Measurements from ENCODE around the gene TDP1. TPM values are rescaled to one million over a fixed set of nuclear protein-coding genes. Genes with fewer than 3 reads are reported as not detected.

The TDP1 gene
- total RNA-seq, 2 experiments from 2014 or later, result 51.9 to 59.8 TPM

DNA sequence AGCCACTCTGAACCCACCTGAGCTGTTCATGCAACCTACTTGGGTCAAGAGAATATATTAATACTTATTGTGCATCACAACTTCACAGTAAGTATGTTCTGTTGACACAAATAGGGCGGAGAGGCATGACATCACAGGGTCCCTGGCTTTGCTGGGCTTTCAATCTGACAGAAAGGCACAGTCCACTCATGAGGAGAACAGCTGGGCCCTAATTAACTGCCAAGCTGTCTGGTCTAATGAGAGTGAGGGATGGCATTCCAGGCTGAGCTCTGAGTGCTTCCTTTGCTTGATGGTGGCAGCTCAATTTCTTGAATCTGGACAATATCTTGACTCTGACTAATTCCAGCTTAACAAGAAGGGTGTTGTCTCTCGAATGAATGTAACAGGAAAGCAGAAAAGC, 3.2 kb upstream of the TDP1 start:
- peaks cover 27% of the 10 kb centered on the region for H3K4me1 ChIP-seq (ENCODE audit: insufficient read depth, low read length)
- POLR2A ChIA-PET, result no interaction called here
- H3K27ac Mint-ChIP-seq, result no peak overlapping the region

DNA sequence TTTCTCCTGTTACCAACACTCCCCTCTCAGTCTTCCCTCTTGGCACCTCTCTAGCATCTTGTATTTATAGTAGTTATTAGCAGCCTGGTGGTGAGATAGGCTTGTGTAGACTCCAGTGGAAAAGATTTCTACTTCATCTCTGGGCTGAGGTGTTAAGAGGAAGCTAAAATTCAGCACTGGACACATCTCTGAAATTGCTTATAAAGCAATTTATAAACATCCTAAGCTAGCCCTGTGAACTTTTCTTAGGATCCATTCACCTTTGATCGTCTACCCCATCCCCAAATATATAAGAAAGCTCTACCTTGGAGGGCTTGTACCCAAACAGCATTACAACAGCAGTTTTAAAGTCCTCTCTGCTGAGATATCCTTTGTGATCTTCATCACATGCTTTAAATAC, 2.1 kb upstream of the TDP1 start:
- H3K36me3 ChIP-seq (ENCODE audit: insufficient read depth, low read length), result peaks cover 11% of the 10 kb centered on the region
- no peaks in the 10 kb centered on the region for H3K9me3 ChIP-seq (ENCODE audit: control insufficient read depth in 1 of 2, insufficient read depth in 1 of 2, low read length in 2 of 2)
- intact Hi-C loops (cut with DNase I, micrococcal nuclease), result loop anchor here (1.0 to 10.0 kb wide), 9 partner anchors 329 to 1389 kb away; partner anchors contain the start of genes CALM1 (in 1 of the 2), EML5 (in 1 of the 2), TTC8 (in 1 of the 2) and ZC3H14 (in 1 of the 2)
- peaks cover 38% of the 10 kb centered on the region for H3K4me1 ChIP-seq (ENCODE audit: insufficient read depth, low read length)
- no peak overlapping the region for H3K27ac ChIP-seq (ENCODE audit: low read depth in 1 of 2, low read length in 2 of 2)
- peaks cover 35% of the 10 kb centered on the region for H3K36me3 Mint-ChIP-seq (ENCODE audit: low read depth)
- H3K9me3 Mint-ChIP-seq, result no peaks in the 10 kb centered on the region
- TF ChIP-seq, protein P1, sequence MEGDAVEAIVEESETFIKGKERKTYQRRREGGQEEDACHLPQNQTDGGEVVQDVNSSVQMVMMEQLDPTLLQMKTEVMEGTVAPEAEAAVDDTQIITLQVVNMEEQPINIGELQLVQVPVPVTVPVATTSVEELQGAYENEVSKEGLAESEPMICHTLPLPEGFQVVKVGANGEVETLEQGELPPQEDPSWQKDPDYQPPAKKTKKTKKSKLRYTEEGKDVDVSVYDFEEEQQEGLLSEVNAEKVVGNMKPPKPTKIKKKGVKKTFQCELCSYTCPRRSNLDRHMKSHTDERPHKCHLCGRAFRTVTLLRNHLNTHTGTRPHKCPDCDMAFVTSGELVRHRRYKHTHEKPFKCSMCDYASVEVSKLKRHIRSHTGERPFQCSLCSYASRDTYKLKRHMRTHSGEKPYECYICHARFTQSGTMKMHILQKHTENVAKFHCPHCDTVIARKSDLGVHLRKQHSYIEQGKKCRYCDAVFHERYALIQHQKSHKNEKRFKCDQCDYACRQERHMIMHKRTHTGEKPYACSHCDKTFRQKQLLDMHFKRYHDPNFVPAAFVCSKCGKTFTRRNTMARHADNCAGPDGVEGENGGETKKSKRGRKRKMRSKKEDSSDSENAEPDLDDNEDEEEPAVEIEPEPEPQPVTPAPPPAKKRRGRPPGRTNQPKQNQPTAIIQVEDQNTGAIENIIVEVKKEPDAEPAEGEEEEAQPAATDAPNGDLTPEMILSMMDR (IDR thresholded peaks at IDR 0.05), result no peak
- ATAC-seq (ENCODE audit: poor library complexity) (no peak), DNase-seq (no peak)
- ChIA-PET CTCF (interaction anchor here (3.5 kb wide), 1 partner anchor 19 kb away, joined by 14 read pairs; no protein-coding TSS in a partner anchor), POLR2A (interaction anchor here (0.9 kb wide), 1 partner anchor 14 kb away, joined by 4 read pairs; no protein-coding TSS in a partner anchor)
- no peaks in the 10 kb centered on the region for H3K27me3 ChIP-seq (ENCODE audit: control insufficient read depth in 1 of 2, insufficient read depth in 2 of 2, low read length in 2 of 2)
- peak overlapping the region; percentile 88 for H3K4me3 Mint-ChIP-seq
- no peaks in the 10 kb centered on the region for H3K27me3 Mint-ChIP-seq
- peaks cover 33% of the 10 kb centered on the region for H3K4me1 Mint-ChIP-seq (ENCODE audit: low read depth)
- H3K27ac Mint-ChIP-seq, result peak overlapping the region; percentile 99
- H3K4me3 ChIP-seq (ENCODE audit: low read length), result no peak overlapping the region

More for the DNA sequence above, 3.2 kb upstream of the TDP1 start:
- ATAC-seq (ENCODE audit: poor library complexity), result no peak
- intact Hi-C loops (cut with DNase I, micrococcal nuclease), result loop anchor here (5.0 to 10.0 kb wide), 7 partner anchors 328 to 1388 kb away; partner anchors contain the start of genes CALM1 (in 1 of the 2), TTC8 (in 1 of the 2) and ZC3H14 (in 1 of the 2)
- DNase-seq, result no peak
- Mint-ChIP-seq H3K9me3 (no peaks in the 10 kb centered on the region), H3K27me3 (no peaks in the 10 kb centered on the region), H3K4me3 (no peak overlapping the region), H3K4me1 (ENCODE audit: low read depth) (peaks cover 24% of the 10 kb centered on the region), H3K36me3 (ENCODE audit: low read depth) (peaks cover 25% of the 10 kb centered on the region)
- Histone ChIP-seq H3K9me3 (ENCODE audit: control insufficient read depth in 1 of 2, insufficient read depth in 1 of 2, low read length in 2 of 2) (no peaks in the 10 kb centered on the region), H3K27ac (ENCODE audit: low read depth in 1 of 2, low read length in 2 of 2) (no peak overlapping the region), H3K4me3 (ENCODE audit: low read length) (no peak overlapping the region), H3K36me3 (ENCODE audit: insufficient read depth, low read length) (peaks cover 5% of the 10 kb centered on the region), H3K27me3 (ENCODE audit: control insufficient read depth in 1 of 2, insufficient read depth in 2 of 2, low read length in 2 of 2) (no peaks in the 10 kb centered on the region)
- CTCF ChIA-PET, result interaction anchor here (0.6 kb wide), 1 partner anchor 417 kb away, joined by 3 read pairs; no protein-coding TSS in a partner anchor
- TF ChIP-seq, protein P1 (IDR thresholded peaks at IDR 0.05), result no peak

DNA sequence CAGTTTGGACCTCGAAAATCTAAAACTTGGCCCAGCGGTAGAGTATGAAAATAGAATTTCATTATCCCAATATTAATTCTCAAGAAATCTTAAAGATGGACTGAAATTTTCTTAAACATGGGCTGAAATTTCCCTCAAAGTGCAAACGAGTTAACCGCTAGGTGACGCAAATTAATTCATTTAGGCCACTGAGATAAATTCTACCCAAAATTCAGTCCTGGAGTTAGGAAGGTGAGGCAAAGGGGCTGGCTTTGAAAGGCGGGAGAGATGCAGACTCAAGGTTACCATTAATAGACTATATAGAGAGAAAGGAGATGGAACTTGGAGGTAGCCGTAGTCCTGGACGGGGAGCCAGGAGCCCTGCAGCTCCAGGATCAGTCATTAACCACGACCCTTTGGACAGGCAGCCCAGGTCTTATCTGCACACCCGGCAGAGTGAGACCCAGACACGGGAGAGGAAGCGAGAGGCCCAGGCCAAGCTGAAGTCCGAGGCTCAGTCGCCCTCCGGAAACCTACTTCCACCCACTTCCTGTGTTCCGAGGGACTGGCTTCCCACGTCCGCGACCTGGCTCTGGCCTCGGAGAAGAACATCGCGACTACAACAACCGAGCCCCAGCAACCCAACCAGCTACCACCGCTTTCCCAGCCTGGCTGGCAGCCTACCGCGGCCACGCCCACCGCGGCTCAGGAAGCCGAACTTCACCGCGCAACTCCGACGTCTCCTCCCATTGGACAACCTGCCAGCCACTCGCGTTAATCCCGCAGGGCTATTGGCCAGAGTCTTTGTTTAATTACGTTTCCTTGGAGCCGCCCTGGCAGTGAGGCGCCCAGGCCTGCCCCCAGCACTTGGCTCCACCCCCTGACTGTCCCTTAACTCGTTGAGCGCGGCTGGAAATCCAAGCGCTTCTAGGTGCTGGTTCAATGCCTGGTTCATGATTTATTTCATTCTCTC, 1.4 kb upstream of the TDP1 start, which contains the start of gene EFCAB11:
Gene EFCAB11 (minus strand): TSS at position 661 of the 952 bp plus-strand sequence. CDS start 70 bp downstream, at position 591.
- H3K27ac Mint-ChIP-seq, result peak within 1 kb of the TSS; percentile 99
- Histone ChIP-seq H3K27me3 (ENCODE audit: control insufficient read depth in 1 of 2, insufficient read depth in 2 of 2, low read length in 2 of 2) (no peaks in the 10 kb centered on the region), H3K36me3 (ENCODE audit: insufficient read depth, low read length) (peaks cover 11% of the 10 kb centered on the region), H3K4me1 (ENCODE audit: insufficient read depth, low read length) (peaks cover 38% of the 10 kb centered on the region), H3K9me3 (ENCODE audit: control insufficient read depth in 1 of 2, insufficient read depth in 1 of 2, low read length in 2 of 2) (no peaks in the 10 kb centered on the region), H3K27ac (ENCODE audit: low read depth in 1 of 2, low read length in 2 of 2) (peak within 1 kb of the TSS in 1 of 2 donors; percentile 40), H3K4me3 (ENCODE audit: low read length) (peak within 1 kb of the TSS; percentile 74)
- H3K36me3 Mint-ChIP-seq (ENCODE audit: low read depth), result peaks cover 35% of the 10 kb centered on the region
- H3K4me3 Mint-ChIP-seq, result peak within 1 kb of the TSS; percentile 88
- no peaks in the 10 kb centered on the region for H3K27me3 Mint-ChIP-seq
- ChIA-PET POLR2A (interaction anchor here (0.6 to 1.6 kb wide), 5 partner anchors 12 to 923 kb away, joined by 3 to 6 read pairs (median 3); no protein-coding TSS in a partner anchor), CTCF (interaction anchor here (2.8 to 3.5 kb wide), 2 partner anchors 15 to 19 kb away, joined by 14 to 21 read pairs; no protein-coding TSS in a partner anchor)
- no peaks in the 10 kb centered on the region for H3K9me3 Mint-ChIP-seq
- DNase-seq (peak; percentile 88 to 99 (median 92)), ATAC-seq (ENCODE audit: poor library complexity) (peak; percentile 81)
- intact Hi-C loops (cut with DNase I, micrococcal nuclease), result loop anchor here (1.0 to 10.0 kb wide), 14 partner anchors 303 to 1390 kb away; partner anchors contain the start of genes FOXN3 (in 2 of the 2), CALM1 (in 1 of the 2), EML5 (in 1 of the 2) and NRDE2 (in 1 of the 2)
- peaks cover 39% of the 10 kb centered on the region for H3K4me1 Mint-ChIP-seq (ENCODE audit: low read depth)
- TF ChIP-seq, protein P1 (IDR thresholded peaks at IDR 0.05), result no peak

Data from CD4-positive, alpha-beta T cell (primary cell).